ENCODE data around the gene LIPA. TPM values are rescaled to one million over a fixed set of nuclear protein-coding genes. Genes with fewer than 3 reads are reported as not detected.

The LIPA gene
- total RNA-seq, 2 donors from 2014 or later: 17.7 to 18.4 TPM

GRCh38 chr10:89242840-89243568, 8.6 kb downstream of the LIPA start:
- Mint-ChIP-seq H3K4me1 (peaks cover 33% of the 10 kb centered on the region), H3K9me3 (no peaks in the 10 kb centered on the region), H3K4me3 (no peak overlapping the region), H3K27me3 (ENCODE audit: insufficient read depth) (peaks cover 11% of the 10 kb centered on the region), H3K27ac (no peak overlapping the region), H3K36me3 (ENCODE audit: low read depth) (peaks cover 4% of the 10 kb centered on the region)
- no peak for DNase-seq
- no peaks in the 10 kb centered on the region for H3K4me1 ChIP-seq (ENCODE audit: control insufficient read depth, insufficient read depth, low read length)
- H3K9me3 ChIP-seq (ENCODE audit: control insufficient read depth, low read length): no peaks in the 10 kb centered on the region
- no peak overlapping the region for H3K27ac ChIP-seq (ENCODE audit: low read depth, low read length)
- no peak overlapping the region for H3K9ac ChIP-seq (ENCODE audit: extremely low read depth, low read length, poor library complexity, severe bottlenecking)
- no peaks in the 10 kb centered on the region for H3K36me3 ChIP-seq (ENCODE audit: control insufficient read depth, insufficient read depth, low read length)
- H3K27me3 ChIP-seq (ENCODE audit: control insufficient read depth, insufficient read depth, low read length, poor library complexity, severe bottlenecking): no peaks in the 10 kb centered on the region
- H3K4me3 ChIP-seq (ENCODE audit: low read length): no peak overlapping the region
- 76 to 81% methylated on average over 7 to 8 of the region's 8 CpGs for WGBS, 2 experiments (ENCODE audit: insufficient coverage in 1 of 2, insufficient read length in 1 of 2)
- TF ChIP-seq CTCF (conservative IDR thresholded peaks at IDR 0.05): no peak

GRCh38 chr10:89242345-89242684, 9.3 kb downstream of the LIPA start:
- no peaks in the 10 kb centered on the region for H3K9me3 ChIP-seq (ENCODE audit: control insufficient read depth, low read length)
- Mint-ChIP-seq H3K27me3 (ENCODE audit: insufficient read depth) (peaks cover 17% of the 10 kb centered on the region), H3K27ac (no peak overlapping the region), H3K36me3 (ENCODE audit: low read depth) (peaks cover 4% of the 10 kb centered on the region), H3K4me1 (peaks cover 34% of the 10 kb centered on the region), H3K4me3 (no peak overlapping the region), H3K9me3 (no peaks in the 10 kb centered on the region)
- peaks cover 6% of the 10 kb centered on the region for H3K27me3 ChIP-seq (ENCODE audit: control insufficient read depth, insufficient read depth, low read length, poor library complexity, severe bottlenecking)
- H3K27ac ChIP-seq (ENCODE audit: low read depth, low read length): no peak overlapping the region
- no peak for DNase-seq
- H3K36me3 ChIP-seq (ENCODE audit: control insufficient read depth, insufficient read depth, low read length): no peaks in the 10 kb centered on the region
- TF ChIP-seq CTCF (conservative IDR thresholded peaks at IDR 0.05): no peak
- H3K4me3 ChIP-seq (ENCODE audit: low read length): no peak overlapping the region
- H3K4me1 ChIP-seq (ENCODE audit: control insufficient read depth, insufficient read depth, low read length): no peaks in the 10 kb centered on the region
- H3K9ac ChIP-seq (ENCODE audit: extremely low read depth, low read length, poor library complexity, severe bottlenecking): no peak overlapping the region

DNA sequence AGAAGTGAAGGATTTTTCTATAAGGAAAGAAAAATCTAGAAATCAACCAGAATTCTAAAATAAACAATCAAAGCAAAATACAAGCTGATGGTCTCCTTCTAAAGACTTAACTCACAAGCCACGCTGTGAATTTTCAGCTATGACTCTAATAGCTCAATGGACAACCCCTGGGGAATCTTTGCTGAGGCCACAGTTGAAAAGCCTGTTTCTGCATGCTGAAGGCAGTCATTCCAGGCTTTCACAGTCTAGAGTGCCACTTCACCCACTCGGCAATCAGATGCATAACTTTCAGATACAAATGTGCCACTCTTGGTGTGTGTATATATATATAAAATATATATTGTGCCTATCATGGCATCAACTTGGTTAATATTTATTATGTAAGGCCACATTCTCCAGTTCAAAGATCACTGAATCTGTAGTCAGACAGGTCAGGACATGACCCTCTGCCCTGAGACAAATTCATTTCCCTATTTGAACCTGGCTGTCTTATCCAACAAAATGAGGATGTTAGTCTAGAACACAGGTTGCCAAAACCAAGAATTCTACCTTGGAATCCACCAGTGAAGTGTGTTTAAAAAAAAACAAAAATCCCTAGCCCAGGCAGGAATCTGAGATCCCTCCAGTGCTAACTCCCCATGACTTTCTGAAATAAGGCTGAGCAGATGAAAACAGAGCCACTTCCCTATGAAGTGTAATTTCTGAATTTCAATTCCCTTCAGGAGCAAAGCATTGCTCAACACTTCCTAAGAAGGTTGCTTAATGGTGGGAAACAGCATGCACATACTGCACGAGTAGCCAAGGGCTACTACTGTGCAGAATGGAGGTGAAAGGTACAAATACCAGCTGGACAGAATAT, 9.9 kb downstream of the LIPA start:
- H3K27me3 Mint-ChIP-seq (ENCODE audit: insufficient read depth): peaks cover 18% of the 10 kb centered on the region
- no peak overlapping the region for H3K9ac ChIP-seq (ENCODE audit: extremely low read depth, low read length, poor library complexity, severe bottlenecking)
- WGBS, 2 experiments (ENCODE audit: insufficient coverage in 1 of 2, insufficient read length in 1 of 2): 87 to 93% methylated on average over 2 to 3 of the region's 3 CpGs
- H3K36me3 Mint-ChIP-seq (ENCODE audit: low read depth): peaks cover 4% of the 10 kb centered on the region
- H3K27ac ChIP-seq (ENCODE audit: low read depth, low read length): no peak overlapping the region
- no peaks in the 10 kb centered on the region for H3K4me1 ChIP-seq (ENCODE audit: control insufficient read depth, insufficient read depth, low read length)
- no peaks in the 10 kb centered on the region for H3K9me3 ChIP-seq (ENCODE audit: control insufficient read depth, low read length)
- no peaks in the 10 kb centered on the region for H3K36me3 ChIP-seq (ENCODE audit: control insufficient read depth, insufficient read depth, low read length)
- no peak overlapping the region for H3K4me3 Mint-ChIP-seq
- no peaks in the 10 kb centered on the region for H3K9me3 Mint-ChIP-seq
- peaks cover 34% of the 10 kb centered on the region for H3K4me1 Mint-ChIP-seq
- no peak overlapping the region for H3K4me3 ChIP-seq (ENCODE audit: low read length)
- H3K27ac Mint-ChIP-seq: no peak overlapping the region
- no peak for TF ChIP-seq CTCF (conservative IDR thresholded peaks at IDR 0.05)
- DNase-seq: no peak
- peaks cover 7% of the 10 kb centered on the region for H3K27me3 ChIP-seq (ENCODE audit: control insufficient read depth, insufficient read depth, low read length, poor library complexity, severe bottlenecking)
